Epithelial cell of esophagus (primary cell): ENCODE measurements around the gene SRSF12.

Source experiments
- DNase-seq: peaks from one replicate; pipeline ENCODE4 v3.0.0; 2010; ENCODE audit warnings: low read depth
- H3K4me3 ChIP-seq: 2 replicates; pipeline ENCODE4 v1.5.1; 2011; ENCODE audit warnings: mild to moderate bottlenecking, low read length, control low read depth
- TF ChIP-seq, protein P1 (sequence below): IDR thresholded peaks from 2 replicates; pipeline ENCODE4 v1.5.1; 2011; ENCODE audit warnings: low read depth, mild to moderate bottlenecking, low read length, control low read depth, inconsistent platforms; ENCODE audit not compliant: insufficient read depth; ENCODE audit errors: missing control alignments

SRSF12 gene

DNA sequence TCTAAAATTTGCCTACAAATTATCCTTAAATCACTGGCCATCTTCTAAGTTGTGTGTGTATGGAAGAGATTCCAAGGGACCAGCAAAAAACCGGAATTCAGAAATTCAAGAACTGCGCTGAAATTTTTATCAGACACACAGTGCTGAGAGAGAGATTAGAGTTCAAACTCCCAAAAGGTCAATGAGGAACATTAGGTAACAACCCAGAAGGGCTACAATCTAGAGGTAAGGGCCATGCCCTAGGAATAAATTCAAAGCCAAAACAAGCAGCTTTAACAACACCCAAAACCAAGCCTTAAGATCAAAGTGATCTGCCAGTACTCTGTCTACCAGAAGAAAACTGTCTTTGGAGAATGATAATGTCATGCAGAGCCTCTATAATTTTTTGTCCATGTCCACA lies 17.8 kb downstream of the SRSF12 start:
- no peak overlapping the region for H3K4me3 ChIP-seq
- DNase-seq: no peak
- TF ChIP-seq, protein P1, sequence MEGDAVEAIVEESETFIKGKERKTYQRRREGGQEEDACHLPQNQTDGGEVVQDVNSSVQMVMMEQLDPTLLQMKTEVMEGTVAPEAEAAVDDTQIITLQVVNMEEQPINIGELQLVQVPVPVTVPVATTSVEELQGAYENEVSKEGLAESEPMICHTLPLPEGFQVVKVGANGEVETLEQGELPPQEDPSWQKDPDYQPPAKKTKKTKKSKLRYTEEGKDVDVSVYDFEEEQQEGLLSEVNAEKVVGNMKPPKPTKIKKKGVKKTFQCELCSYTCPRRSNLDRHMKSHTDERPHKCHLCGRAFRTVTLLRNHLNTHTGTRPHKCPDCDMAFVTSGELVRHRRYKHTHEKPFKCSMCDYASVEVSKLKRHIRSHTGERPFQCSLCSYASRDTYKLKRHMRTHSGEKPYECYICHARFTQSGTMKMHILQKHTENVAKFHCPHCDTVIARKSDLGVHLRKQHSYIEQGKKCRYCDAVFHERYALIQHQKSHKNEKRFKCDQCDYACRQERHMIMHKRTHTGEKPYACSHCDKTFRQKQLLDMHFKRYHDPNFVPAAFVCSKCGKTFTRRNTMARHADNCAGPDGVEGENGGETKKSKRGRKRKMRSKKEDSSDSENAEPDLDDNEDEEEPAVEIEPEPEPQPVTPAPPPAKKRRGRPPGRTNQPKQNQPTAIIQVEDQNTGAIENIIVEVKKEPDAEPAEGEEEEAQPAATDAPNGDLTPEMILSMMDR: no peak

DNA sequence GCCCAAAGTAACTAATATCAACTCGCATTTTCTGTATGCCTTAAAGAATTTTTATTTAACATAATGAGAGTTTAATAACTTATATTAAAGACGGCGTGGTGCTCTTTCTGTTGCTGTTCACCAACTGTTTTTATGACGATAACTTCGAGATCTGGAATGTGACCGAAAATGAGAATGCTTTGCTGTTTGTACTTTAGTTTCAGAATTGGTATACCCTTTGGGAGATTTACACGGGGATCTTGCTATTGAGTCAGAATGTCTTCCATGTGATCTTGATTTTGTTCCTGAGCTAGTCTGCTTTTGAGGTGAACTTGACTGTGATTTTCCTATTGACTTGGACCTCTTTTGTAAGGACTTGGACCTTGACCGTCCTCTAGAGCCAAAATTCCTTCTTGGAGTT lies 19.4 kb downstream of the SRSF12 start:
- no peak for DNase-seq
- H3K4me3 ChIP-seq: no peak overlapping the region
- TF ChIP-seq, protein P1: no peak

- DNase-seq: no peak
- TF ChIP-seq, protein P1: no peak
- no peak overlapping the region for H3K4me3 ChIP-seq
Measured at GRCh38 chr6:89087881-89088280, 30.0 kb downstream of the SRSF12 start.

GRCh38 chr6:89085409-89086205 lies 32.3 kb downstream of the SRSF12 start:
- no peak for DNase-seq
- TF ChIP-seq, protein P1: no peak
- no peak overlapping the region for H3K4me3 ChIP-seq

- H3K4me3 ChIP-seq: no peak overlapping the region
- peak; percentile 31 for DNase-seq
- TF ChIP-seq, protein P1: no peak
Measured at GRCh38 chr6:89084954-89085353, 32.9 kb downstream of the SRSF12 start.

DNA sequence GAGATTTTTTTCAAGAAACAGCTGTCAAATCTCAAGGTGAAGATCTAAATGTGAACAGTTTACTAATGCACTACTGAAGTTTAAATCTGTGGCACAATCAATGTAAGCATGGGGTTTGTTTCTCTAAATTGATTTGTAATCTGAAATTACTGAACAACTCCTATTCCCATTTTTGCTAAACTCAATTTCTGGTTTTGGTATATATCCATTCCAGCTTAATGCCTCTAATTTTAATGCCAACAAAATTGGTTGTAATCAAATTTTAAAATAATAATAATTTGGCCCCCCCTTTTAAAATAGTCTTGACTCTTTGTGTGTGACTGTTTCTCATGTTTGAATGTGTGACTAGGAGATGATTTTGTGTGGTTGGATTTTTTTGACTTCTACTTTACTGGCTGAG lies 33.3 kb downstream of the SRSF12 start:
- no peak for DNase-seq
- no peak overlapping the region for H3K4me3 ChIP-seq
- TF ChIP-seq, protein P1: no peak

DNA sequence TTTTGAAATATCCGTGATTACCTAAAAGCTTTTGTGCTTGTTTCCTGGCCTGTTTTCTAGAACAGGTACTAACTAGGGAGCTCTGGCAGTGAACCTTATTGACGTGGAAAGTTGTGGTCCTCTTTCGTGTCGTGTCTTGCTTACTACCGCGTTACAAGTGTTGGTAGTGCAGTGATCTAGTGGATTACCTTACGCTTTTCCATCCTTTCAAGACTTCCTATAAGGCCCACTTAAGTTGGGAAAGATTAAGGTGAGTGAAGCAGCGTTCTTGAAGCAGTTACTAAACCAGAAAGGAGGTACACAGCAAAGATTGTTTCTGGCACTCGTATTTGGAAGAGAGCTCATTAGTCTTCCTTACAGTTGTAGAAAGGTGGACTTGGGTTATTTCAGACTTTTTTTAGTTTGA lies 35.4 kb downstream of the SRSF12 start:
- peak overlapping the region; percentile 96 for H3K4me3 ChIP-seq
- DNase-seq: peak; percentile 38
- TF ChIP-seq, protein P1: no peak
